Left ventricle myocardium inferior (tissue), 1 donor: Measurements from ENCODE around the gene CTNNA1. TPM values are rescaled to one million over a fixed set of nuclear protein-coding genes. Genes with fewer than 3 reads are reported as not detected.
A peak's percentile ranks its signal among the peaks of the same experiment; 100 is the strongest.

Source experiments
- DNase-seq: peaks from one replicate; pipeline ENCODE4 v3.0.0-alpha.2; 2020
- H3K27ac ChIP-seq: fragments of 200-600 bp; replicated peaks from 2 replicates; pipeline ENCODE4 v1.8.0; 2021
- H3K27me3 ChIP-seq: fragments of 200-600 bp; 2 replicates; pipeline ENCODE4 v1.8.0; 2021; ENCODE audit warnings: low read depth
- H3K36me3 ChIP-seq: fragments of 200-600 bp; 2 replicates; pipeline ENCODE4 v1.8.0; 2021
- H3K4me1 ChIP-seq: fragments of 200-600 bp; 2 replicates; pipeline ENCODE4 v1.8.0; 2021
- H3K4me3 ChIP-seq: fragments of 200-600 bp; 2 replicates; pipeline ENCODE4 v1.8.0; 2021; ENCODE audit warnings: mild to moderate bottlenecking, moderate library complexity
- H3K9me3 ChIP-seq: fragments of 200-600 bp; replicated peaks from 2 replicates; pipeline ENCODE4 v1.8.0; 2021
- intact Hi-C: fragments of 100-400 bp; cut with micrococcal nuclease; formaldehyde crosslinking; loops from one replicate; pipeline ENCODE4 v1.11.0; 2022
- total RNA-seq: library from RNA; stranded (reverse); fragmentation: NEBNext Ultra II Directional; extraction: Animal tissue kit (Norgen Biotek cat#: 25700); gene quantifications from one replicate; pipeline ENCODE4 v1.2.1, GENCODE V29; 2021
- TF ChIP-seq, protein P1 (sequence below): fragments of 200-600 bp; IDR thresholded peaks from 2 replicates; pipeline ENCODE4 v1.8.0; 2021; ENCODE audit warnings: antibody characterized with exemption, mild to moderate bottlenecking, borderline replicate concordance
- donor health status: DM: no; HTN: yes; CAD: no; lungs with severe emphysema.

CTNNA1 gene
- total RNA-seq, 1 donor from 2014 or later, result 341 TPM

- no peaks in the 10 kb centered on the region for H3K9me3 ChIP-seq
- DNase-seq, result peak; percentile 56
- H3K4me1 ChIP-seq, result peaks cover 60% of the 10 kb centered on the region
- intact Hi-C loops, result no loop called here
- H3K4me3 ChIP-seq, result no peak overlapping the region
- no peaks in the 10 kb centered on the region for H3K27me3 ChIP-seq
- H3K27ac ChIP-seq, result peak overlapping the region; percentile 88
- TF ChIP-seq, protein P1, sequence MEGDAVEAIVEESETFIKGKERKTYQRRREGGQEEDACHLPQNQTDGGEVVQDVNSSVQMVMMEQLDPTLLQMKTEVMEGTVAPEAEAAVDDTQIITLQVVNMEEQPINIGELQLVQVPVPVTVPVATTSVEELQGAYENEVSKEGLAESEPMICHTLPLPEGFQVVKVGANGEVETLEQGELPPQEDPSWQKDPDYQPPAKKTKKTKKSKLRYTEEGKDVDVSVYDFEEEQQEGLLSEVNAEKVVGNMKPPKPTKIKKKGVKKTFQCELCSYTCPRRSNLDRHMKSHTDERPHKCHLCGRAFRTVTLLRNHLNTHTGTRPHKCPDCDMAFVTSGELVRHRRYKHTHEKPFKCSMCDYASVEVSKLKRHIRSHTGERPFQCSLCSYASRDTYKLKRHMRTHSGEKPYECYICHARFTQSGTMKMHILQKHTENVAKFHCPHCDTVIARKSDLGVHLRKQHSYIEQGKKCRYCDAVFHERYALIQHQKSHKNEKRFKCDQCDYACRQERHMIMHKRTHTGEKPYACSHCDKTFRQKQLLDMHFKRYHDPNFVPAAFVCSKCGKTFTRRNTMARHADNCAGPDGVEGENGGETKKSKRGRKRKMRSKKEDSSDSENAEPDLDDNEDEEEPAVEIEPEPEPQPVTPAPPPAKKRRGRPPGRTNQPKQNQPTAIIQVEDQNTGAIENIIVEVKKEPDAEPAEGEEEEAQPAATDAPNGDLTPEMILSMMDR, result no peak
- H3K36me3 ChIP-seq, result no peaks in the 10 kb centered on the region
These were observed 201.9 kb downstream of the CTNNA1 start for GRCh38 chr5:138955013-138955660.

DNA sequence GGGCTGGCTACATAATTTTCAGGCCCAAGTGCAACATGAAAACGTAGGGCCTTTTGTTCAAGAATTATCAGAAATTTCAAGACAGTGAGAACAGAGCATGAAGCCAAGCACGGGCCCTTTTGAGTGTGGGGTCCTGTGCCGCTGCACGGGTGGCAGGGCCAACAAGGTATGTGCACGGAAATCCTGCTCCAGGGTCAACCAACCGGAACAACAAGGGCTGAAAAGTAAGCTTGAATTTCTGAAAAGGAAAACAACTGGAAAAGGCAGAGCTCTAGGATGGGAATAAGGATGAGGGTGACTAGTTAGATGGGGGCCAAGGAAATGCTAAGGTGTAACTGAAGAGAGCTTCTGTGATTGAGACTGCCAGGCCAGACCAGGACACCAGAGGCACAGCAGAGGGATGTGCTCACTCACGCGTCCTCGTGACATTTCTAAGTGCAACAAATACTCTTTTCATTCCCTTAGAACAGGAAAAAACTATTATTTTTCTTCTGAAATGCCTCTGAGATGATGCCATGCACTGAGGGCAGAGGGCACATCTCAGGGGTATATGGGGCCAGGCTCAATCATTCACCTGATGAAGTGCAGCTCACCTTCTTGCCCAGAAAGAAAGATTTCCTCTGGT is 202.6 kb downstream of the CTNNA1 start:
- H3K27me3 ChIP-seq, result no peaks in the 10 kb centered on the region
- no peaks in the 10 kb centered on the region for H3K9me3 ChIP-seq
- H3K36me3 ChIP-seq, result no peaks in the 10 kb centered on the region
- TF ChIP-seq, protein P1, result no peak
- peak overlapping the region; percentile 88 for H3K27ac ChIP-seq
- intact Hi-C loops, result no loop called here
- no peak for DNase-seq
- peaks cover 53% of the 10 kb centered on the region for H3K4me1 ChIP-seq
- H3K4me3 ChIP-seq, result no peak overlapping the region

GRCh38 chr5:138956801-138957200 is 203.6 kb downstream of the CTNNA1 start:
- H3K27me3 ChIP-seq, result no peaks in the 10 kb centered on the region
- no peak overlapping the region for H3K27ac ChIP-seq
- H3K4me3 ChIP-seq, result no peak overlapping the region
- intact Hi-C loops, result no loop called here
- H3K4me1 ChIP-seq, result peaks cover 43% of the 10 kb centered on the region
- no peaks in the 10 kb centered on the region for H3K36me3 ChIP-seq
- no peaks in the 10 kb centered on the region for H3K9me3 ChIP-seq
- TF ChIP-seq, protein P1, result no peak
- no peak for DNase-seq

GRCh38 chr5:138960145-138960692 is 207.0 kb downstream of the CTNNA1 start:
- Histone ChIP-seq H3K4me3 (no peak overlapping the region), H3K9me3 (no peaks in the 10 kb centered on the region), H3K27me3 (no peaks in the 10 kb centered on the region), H3K27ac (no peak overlapping the region), H3K36me3 (no peaks in the 10 kb centered on the region), H3K4me1 (peaks cover 24% of the 10 kb centered on the region)
- intact Hi-C loops, result no loop called here
- no peak for DNase-seq
- TF ChIP-seq, protein P1, result no peak

DNA sequence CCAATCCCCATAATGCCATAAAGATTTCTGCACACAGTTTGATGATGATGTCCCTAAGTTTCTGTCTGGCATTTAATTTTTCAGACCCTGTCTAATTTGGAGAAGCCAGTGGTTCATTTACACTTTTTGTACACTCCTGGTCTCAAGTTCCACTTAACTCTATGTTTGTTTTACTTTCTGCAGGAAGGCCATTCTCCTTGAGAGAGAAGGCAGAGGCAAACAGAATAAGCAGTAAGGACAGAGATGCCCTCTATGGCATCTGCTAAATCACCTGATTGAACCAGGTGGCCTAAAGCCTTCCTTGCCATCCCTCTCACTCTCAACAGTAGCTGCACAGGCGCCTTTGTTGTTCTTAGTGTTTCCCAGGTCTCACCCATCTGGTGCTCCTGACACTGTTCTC is 208.0 kb downstream of the CTNNA1 start:
- H3K27ac ChIP-seq, result no peak overlapping the region

More for the DNA sequence above, 208.0 kb downstream of the CTNNA1 start:
- Histone ChIP-seq H3K27me3 (no peaks in the 10 kb centered on the region), H3K9me3 (no peaks in the 10 kb centered on the region), H3K4me1 (peaks cover 15% of the 10 kb centered on the region), H3K36me3 (no peaks in the 10 kb centered on the region), H3K4me3 (no peak overlapping the region)
- TF ChIP-seq, protein P1, result no peak
- intact Hi-C loops, result no loop called here
- DNase-seq, result no peak
